ENCODE data around the gene GUCA2B.

Gene GUCA2B

DNA sequence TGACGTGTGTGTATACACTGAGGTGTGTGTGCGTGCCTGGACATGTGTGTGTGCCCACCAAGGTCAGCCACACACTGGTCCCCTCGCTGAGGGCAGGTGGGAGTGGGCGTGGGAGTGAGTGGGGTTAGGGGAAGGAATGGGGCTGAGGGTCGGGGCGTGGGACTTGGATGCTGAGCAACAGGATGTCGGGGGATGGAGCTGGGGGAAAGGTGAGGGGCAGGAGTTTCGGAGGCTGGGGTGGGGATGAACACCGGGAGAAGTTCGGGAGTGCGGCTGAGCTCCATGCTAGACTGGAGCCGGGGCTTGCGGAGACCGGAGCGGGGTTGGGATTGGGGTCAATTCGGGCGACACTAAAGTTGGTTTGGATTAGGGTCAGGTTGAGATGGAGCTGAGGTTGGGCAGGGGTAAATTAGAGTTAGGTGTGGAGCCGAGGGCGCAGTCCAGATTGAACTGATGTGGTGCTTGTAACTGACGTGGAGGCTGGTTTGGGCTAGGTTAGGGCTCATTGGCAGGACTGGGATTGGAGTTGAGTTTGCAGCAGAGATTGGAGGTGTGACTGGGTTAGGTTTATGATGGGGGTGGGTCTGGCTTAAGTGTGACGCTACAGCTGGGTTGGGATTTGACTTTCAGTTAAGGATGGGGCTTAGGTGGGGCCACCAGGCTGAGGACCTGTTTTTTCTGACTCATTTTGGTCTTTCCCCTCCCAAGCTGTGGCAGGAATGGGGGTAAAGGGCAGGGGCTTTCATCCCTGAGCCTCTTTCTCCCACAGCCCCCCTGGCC, 14.6 kb downstream of the GUCA2B start:
- DNase-seq (ENCODE audit: low spot score), result no peak

DNA sequence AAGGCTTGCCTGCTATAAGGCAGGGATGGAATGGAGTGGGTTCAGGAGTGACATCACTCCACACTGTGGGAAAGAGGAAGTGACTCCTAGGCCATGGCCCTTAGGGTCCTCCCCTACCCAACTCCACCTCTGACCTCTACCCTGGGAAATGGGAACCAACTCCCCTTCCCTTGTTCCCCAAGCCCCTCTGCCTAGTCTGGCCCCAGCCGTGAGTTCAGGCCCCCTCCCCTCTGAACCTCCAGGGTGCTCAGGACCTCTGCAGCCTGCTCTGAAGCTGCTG, 15.1 kb downstream of the GUCA2B start:
- DNase-seq (ENCODE audit: low spot score), result no peak

GRCh38 chr1:42168763-42169162, 15.6 kb downstream of the GUCA2B start:
- DNase-seq (ENCODE audit: low spot score), result no peak

DNA sequence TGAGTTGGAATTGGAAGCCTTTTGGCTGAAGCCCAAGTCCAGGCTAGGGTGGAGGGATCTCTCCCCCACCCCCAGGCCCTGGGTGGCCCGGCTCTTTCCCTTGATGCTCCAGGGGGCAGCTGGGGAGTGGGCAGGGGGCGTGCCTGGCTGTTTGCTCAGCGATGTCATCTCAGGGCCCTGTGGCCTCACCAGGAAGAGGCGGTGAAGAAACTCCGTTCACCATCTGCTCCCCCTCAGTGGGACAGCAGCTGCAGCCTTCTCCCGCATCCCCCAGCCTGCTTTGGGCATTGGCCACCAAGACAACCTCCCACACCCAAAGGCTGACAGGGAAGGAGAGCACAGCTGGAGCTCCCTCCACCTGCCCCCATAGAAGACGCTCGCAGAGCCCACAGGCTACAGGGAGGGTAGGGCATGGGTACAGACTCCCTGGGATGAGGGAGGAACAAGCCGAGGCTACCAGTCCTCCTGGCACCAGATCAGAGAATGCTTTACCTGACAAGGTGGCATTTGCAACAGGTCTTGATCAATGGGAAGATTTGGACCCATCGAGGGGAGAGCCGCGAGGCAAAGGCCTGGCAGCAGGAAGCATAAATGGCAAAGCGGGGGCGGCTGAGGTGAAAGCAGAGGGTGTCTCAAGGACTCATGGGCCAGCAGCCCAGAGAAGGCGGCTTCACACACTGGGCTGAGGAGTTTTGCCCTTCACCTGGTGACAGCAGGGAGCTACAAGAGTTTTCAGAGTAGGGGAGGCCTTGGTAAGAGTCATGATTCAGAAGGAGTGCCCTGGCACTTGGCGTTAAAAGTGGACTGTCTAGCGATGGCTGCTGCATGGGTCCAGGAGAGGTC, 17.8 kb downstream of the GUCA2B start:
- no peak for DNase-seq (ENCODE audit: low spot score)

DNA sequence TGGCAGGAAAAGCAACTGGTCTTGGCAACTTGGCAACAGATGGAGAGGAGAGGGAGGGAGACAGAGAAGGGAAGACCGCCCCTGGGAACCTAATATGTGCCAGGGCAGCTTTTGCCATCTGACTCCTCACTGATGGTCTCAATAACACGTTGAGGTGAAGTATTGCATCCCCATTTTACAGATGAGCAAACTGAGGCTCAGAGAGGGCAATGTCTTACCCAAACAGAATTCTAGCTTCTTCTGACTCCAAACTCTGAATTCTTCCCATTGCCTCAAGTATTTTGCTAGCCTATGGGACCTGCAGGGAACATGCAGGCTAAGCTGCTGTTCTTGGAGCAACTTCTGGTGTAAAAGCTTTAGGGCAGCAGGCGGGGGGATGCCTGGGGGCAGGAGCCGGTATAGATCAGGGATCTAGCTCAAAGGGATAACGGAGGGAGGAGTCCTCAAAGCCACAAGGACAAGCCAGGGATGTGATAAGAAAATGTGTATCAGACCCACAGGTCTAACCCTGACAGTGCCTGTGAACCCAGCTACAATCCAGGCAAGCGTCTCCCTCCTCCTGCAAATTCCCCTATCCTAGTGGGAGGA, 18.6 kb downstream of the GUCA2B start:
- DNase-seq (ENCODE audit: low spot score), result no peak

GRCh38 chr1:42172381-42173133, 19.3 kb downstream of the GUCA2B start:
- no peak for DNase-seq (ENCODE audit: low spot score)

DNA sequence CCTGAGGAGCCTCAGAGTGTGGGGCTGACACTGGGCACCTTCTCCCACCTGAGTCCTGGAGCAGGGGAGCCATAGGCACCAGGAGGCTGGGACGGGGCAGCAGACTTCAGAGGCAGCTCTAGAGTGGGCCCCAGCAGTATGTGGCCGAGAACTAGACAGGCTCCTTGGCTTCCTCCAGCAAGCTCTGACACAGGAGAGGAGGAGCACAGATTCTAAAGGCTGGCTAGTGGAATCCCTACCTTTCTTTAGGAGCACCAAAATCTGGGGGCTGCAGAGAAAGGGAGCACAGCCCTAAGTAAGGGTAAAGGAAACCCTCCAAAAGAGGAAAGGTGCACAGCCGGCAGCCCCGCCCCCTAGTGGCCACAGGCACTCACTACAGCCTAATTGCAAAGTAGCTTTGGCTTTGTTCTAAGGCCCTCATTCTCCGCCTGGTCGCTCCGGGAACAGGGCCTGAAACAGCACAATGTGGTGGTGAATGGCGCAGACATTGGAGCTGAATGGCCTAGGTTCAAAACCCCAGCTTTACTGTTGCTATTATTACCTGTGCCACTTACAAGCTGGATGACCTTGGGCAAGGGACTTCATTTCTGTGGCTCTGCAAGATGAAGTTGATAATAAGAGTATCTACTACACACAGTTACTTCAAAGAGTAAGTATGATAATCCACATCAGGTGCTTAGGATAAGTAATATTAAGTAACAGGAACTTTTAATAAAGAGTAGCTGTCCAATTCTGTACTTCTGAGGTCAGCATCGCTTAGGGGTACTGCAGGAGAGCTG, 20.1 kb downstream of the GUCA2B start:
- peak; percentile 76 for DNase-seq (ENCODE audit: low spot score)

DNA sequence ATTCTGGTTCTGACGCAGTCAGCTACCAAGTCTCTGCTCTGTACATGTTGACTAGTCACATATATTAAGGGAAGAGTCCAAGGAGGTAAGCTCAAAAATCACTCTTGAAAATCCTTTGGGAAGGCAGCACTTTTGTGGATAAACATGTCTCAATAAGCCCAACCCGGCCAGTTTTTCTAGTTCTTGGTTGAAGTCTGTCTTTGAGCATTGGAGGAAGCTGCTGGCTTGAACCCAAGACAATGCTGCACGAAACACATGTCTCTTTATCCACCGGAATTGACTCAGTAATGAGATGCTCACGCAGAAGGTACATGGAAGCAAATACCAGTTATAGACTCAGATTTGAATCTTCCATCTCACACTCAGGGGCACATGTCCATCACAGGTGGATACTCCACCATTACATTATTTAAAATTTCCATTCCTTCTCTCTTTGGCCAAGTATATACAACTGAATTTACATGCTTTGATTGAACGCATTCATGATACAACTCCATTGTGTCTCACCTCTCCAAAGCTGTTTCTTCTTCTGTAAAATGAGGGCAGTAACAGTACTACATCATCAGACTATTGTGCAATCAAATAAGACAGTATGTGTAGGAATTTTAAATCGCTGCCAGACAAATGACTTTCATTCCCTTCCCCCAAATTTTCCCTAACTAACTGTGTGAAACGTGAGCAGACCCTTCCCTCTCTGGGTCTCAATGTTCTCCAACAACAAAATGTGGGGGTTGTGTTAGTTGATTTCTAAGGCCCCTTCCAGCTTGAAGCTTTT, 20.9 kb downstream of the GUCA2B start:
- DNase-seq (ENCODE audit: low spot score), result no peak

DNA sequence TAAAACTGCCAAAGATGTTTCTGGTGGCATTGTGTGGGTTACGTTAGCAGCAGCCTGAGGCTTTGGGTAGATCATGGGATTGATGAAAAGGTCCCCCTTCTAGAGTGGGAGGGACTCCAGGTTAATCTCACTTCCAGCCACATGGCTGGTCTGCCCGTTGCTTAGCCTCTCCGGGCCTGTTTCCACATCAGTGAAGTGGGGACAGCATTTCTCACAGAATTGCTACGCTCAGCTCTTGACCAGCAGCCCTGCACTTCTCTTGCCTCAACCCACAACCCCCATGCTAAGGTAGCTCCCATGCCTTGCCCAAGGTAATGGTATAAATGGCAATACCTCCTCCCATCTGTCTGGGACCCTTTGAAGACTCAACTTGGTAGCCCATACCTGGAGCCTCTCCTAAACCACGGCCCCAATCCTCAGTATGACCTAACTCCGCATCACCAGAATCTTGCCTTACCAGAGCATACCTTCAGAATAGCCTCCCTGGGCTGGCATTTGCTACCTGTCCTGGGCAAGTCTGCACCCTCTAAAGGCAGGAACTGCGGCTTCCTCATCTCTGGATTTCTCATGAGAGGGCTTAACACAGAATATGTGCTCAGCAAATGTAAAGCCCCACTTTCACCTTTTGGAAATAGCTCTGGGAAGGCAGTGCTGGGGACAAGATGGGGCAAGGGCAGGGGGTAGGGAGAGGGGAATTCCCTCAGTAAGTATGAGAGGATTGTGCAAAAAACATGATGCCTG, 22.3 kb downstream of the GUCA2B start:
- DNase-seq (ENCODE audit: low spot score), result no peak

- peak; percentile 43 for DNase-seq (ENCODE audit: low spot score)
These were observed 23.8 kb downstream of the GUCA2B start for GRCh38 chr1:42176902-42177519.

DNA sequence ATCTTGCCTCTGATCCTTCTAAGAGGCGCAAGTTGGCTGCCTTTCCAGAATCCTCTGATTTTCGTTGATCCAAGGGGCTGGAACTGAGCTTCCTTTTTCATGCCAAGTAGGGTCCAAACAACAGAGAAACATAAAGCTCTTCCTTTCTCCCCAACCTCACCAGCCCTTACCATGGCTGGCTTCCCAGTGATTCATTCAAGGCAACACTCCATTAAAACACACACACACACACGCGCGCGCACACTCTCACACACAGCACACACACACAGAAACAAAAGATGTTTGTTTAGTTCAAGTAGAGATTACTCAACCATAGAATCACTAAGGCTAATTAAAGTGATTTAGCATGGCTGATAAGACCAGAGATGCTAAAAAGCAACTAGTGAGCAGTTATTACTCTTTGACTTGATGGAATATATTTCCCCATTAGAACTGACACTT, 24.4 kb downstream of the GUCA2B start:
- no peak for DNase-seq (ENCODE audit: low spot score)

DNA sequence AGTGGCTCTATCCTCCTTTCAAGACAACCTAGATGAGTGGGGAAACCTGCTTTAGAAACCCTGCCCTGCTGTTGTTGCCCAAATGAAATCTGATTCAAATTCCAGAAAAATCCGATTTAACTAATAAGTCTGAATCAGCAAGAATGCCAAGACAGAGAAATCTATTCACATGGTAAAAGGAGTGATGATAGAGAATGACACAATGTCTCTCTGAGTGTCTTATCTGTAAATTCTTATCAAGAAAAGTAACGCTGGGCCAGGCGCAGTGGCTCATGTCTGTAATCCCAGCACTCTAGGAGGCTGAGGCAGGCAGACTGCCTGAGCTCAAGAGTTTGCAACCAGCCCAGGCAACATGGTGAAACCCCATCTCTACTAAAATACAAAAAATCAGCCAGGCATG, 25.0 kb downstream of the GUCA2B start:
- DNase-seq (ENCODE audit: low spot score), result no peak

- DNase-seq (ENCODE audit: low spot score), result no peak
These were observed 26.1 kb downstream of the GUCA2B start for GRCh38 chr1:42179275-42179674.

- no peak for DNase-seq (ENCODE audit: low spot score)
These were observed 26.7 kb downstream of the GUCA2B start for GRCh38 chr1:42179900-42180329.

GRCh38 chr1:42181687-42182086, 28.5 kb downstream of the GUCA2B start:
- DNase-seq (ENCODE audit: low spot score), result no peak

DNA sequence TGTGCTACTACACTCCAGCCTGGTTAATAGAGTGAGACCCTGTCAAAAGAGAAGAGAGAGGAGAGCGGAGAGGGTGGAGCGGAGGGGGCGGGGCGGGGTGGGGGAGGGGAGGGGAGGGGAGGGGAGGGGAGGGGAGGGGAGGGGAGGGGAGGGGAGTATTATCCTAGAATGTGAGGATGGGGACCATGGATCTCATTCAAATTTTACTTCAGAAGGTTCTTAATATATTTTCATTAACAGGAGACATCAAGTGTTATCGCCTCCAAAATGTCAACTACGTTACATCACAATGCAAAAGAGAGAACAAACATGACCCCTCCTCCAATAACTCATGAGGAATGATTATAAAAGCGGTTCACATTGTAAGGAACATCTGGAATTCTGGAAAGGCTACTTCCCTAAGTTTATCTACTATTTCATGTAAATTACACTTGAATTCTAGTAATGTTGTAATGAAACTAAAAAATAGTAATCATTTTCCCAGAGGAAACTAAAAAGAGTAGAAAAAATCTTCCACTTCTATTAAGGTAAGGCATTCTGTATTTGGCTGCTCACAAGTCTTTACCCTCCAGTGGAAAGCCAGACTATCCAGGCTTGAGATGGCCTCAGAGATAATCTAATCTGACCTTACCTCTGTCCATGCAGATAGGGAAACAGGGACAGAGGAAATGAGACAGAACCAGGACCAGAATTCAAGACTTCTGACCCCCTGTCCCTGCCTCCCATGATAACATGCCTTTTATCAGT, 30.2 kb downstream of the GUCA2B start:
- no peak for DNase-seq (ENCODE audit: low spot score)

GRCh38 chr1:42183957-42184268, 30.7 kb downstream of the GUCA2B start:
- DNase-seq (ENCODE audit: low spot score), result no peak

DNA sequence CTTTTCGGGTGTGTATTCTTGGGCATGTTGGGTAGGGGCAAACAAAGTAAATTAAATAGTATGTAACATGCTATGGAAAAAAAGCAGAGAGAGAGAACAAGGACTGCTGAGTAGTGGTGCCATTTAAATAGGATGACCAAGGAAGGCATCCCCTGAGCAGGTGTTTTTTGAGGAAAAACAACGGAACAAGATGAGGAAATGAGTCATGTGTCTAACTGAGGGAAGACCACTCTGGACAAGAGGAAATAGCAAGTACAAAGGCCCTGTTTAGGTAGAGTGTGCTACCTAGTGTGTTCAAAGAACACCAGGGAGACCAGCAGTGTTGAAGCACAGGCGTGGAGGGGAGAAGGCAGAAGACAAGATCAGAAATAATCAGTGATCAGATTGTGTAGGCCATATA, 31.4 kb downstream of the GUCA2B start:
- no peak for DNase-seq (ENCODE audit: low spot score)

- no peak for DNase-seq (ENCODE audit: low spot score)
These were observed 32.9 kb downstream of the GUCA2B start for GRCh38 chr1:42186152-42186551.
